Ovary (tissue), 9 donors: ENCODE measurements around the gene DECR2. TPM values are rescaled to one million over a fixed set of nuclear protein-coding genes. Genes with fewer than 3 reads are reported as not detected.

Source experiments
- DNase-seq, 5 donors: peaks; one replicate each; pipeline ENCODE4 v3.0.0-alpha.2; 2019 to 2020
- H3K27ac ChIP-seq, 2 donors: fragments of 200-600 bp; one replicate each; pipeline versions ENCODE4 v1.5.1 to v1.8.0; 2019 to 2022
- H3K27me3 ChIP-seq: fragments of 200-600 bp; one replicate; pipeline ENCODE4 v1.8.0; 2022
- H3K36me3 ChIP-seq: fragments of 200-600 bp; sonication (generic); one replicate; pipeline ENCODE4 v1.5.1; 2019
- H3K4me1 ChIP-seq: one replicate; pipeline ENCODE4 v1.8.1; 2013; ENCODE audit warnings: mild to moderate bottlenecking, moderate library complexity; ENCODE audit not compliant: insufficient read depth
- H3K4me3 ChIP-seq: fragments of 200-600 bp; sonication (generic); one replicate; pipeline ENCODE4 v1.5.1; 2017
- H3K9me3 ChIP-seq, 2 donors: fragments of 200-600 bp in 1 of 2; sonication (generic) in 1 of 2; one replicate each; pipeline versions ENCODE4 v1.5.1 to v1.8.1; 2013 to 2019; ENCODE audit warnings: mild to moderate bottlenecking in 1 of 2, moderate library complexity in 1 of 2
- CTCF ChIP-seq, 3 donors: fragments of 450-650 bp in 2 of 3; fragments of 200-600 bp in 1 of 3; IDR thresholded peaks; one replicate each; pipeline versions ENCODE4 v1.5.1 to v1.8.0; 2016 to 2022; ENCODE audit warnings: antibody characterized with exemption in 3 of 3, mild to moderate bottlenecking in 1 of 3
- EP300 ChIP-seq: sonication (generic); formaldehyde crosslinking; IDR thresholded peaks from one replicate; pipeline ENCODE4 v1.6.1; 2017; ENCODE audit warnings: antibody characterized with exemption
- POLR2A ChIP-seq: fragments of 450-650 bp; IDR thresholded peaks from one replicate; pipeline ENCODE4 v1.6.1; 2017; ENCODE audit warnings: antibody characterized with exemption, mild to moderate bottlenecking, moderate library complexity
- whole genome bisulfite sequencing, 3 donors: extraction: QIAGEN DNeasy Blood & Tissue Kit in 1 of 3; methylation state at CpG; one replicate each; pipeline versions ENCODE4 v1.1.5 to v1.1.7; 2013 to 2017; 5-methylcytosine and 5-hydroxymethylcytosine counted together
- intact Hi-C, 4 donors: fragments of 100-400 bp; cut with DNase I; formaldehyde crosslinking; loops; one replicate each; pipeline versions ENCODE4 v1.11.0 to v1.15.1; 2022 to 2023
- polyA plus RNA-seq, 2 donors: library from polyadenylated mRNA; stranded (reverse); fragments of 200-250 nt in 1 of 2; fragments of 350-450 nt in 1 of 2; fragmentation: Illumina TruSeq in 1 of 2; extraction: RNeasy Lipid Tissue Mini Kit (QIAGEN cat#74804) in 1 of 2; gene quantifications; one replicate each; pipeline ENCODE4 v1.2.3, GENCODE V29; 2013 to 2014
- total RNA-seq, 7 donors: library from RNA; depleted of rRNA in 2 of 7; stranded (reverse); fragments of >200 nt in 2 of 7; fragmentation: NEBNext Ultra II Directional in 3 of 7; extraction: Animal tissue kit (Norgen Biotek cat#: 25700) in 3 of 7; gene quantifications; one replicate each; pipeline versions ENCODE4 v1.1.0 to v1.2.4, GENCODE V29; 2016 to 2023
- donor health status: DM: no; HTN: no; CAD: no; lungs with moderate emphysema.
- donor health status: DM: no; HTN: no; CAD: no.
- donor health status: Bipolar disorder and iron deficiency.
- donor health status: DM: yes; HTN: yes; CAD: no.
- donor health status: DM: no; HTN: no; CAD: no.
- donor health status: DM: yes; HTN: yes; CAD: no.

The DECR2 gene
- total and polyA plus RNA-seq, 9 donors: 2.1 to 23.7 (median 14.8) TPM

DNA sequence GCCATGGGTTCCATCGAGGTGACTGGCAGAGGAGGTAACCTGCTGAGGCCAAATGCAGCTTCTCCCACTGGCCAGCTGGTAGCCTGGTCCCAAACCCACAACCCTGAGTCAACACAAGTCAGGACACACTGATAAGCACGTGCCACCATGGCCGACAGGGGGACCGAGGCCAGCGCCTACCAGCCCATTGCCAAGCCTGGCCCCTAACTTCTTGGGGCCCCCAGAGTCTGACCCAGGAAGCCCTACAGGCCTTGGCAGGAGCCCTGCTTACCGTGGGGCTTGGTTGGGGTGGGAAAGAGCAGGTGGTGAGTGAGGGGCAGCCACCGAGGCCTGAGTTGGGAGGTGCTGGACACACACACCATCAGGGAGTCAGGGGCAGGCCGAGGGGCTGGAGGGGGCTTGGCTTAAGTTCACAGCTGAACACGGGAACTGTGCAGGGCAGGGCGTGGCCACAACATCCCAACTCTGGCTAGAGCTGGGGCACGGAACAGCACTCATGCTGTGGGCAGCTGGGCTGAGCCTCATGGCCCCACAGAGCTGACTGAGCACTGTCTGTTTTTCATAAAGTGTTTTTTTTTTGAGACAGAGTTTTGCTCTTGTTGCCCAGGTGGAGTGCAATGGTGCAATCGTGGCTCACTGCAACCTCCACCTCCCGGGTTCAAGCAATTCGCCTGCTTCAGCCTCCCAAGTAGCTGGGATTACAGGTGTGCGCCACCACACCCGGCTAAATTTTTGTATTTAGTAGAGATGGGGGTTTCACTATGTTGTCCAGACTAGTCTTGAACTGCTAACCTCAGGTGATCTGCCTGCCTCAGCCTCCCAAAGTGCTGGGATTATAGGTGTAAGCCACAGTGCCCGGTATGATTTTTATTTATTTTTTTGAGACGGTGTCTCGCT is 36.8 kb upstream of the DECR2 start:
- Histone ChIP-seq H3K36me3 (no peaks in the 10 kb centered on the region), H3K4me3 (no peak overlapping the region), H3K4me1 (peaks cover 1% of the 10 kb centered on the region), H3K27ac (no peak overlapping the region), H3K27me3 (no peaks in the 10 kb centered on the region), H3K9me3 (no peaks in the 10 kb centered on the region)
- intact Hi-C loops: loop anchor here in 1 of 4 donors (5.0 kb wide), 1 partner anchor 258 kb away; no protein-coding TSS in a partner anchor
- DNase-seq: no peak
- TF ChIP-seq POLR2A (no peak), EP300 (no peak), CTCF (IDR thresholded peaks at IDR 0.05) (no peak)
- 44 to 58% (median 48%) methylated on average over 18 to 19 of the region's 19 CpGs for WGBS, 3 donors

GRCh38 chr16:366476-366875 is 35.2 kb upstream of the DECR2 start:
- intact Hi-C loops: no loop called here
- H3K36me3 ChIP-seq: no peaks in the 10 kb centered on the region
- no peak overlapping the region for H3K4me3 ChIP-seq
- peaks cover 3% of the 10 kb centered on the region for H3K4me1 ChIP-seq
- DNase-seq: no peak
- TF ChIP-seq EP300 (no peak), POLR2A (no peak)
- no peak overlapping the region for H3K27ac ChIP-seq
- H3K27me3 ChIP-seq: no peaks in the 10 kb centered on the region
- 81 to 90% (median 88%) methylated on average over 10 of the region's 10 CpGs for WGBS, 3 donors
- no peaks in the 10 kb centered on the region for H3K9me3 ChIP-seq

- H3K27ac ChIP-seq: no peak overlapping the region
- intact Hi-C loops: no loop called here
- H3K9me3 ChIP-seq: no peaks in the 10 kb centered on the region
- 90 to 93% (median 91%) methylated on average over 17 to 18 of the region's 18 CpGs for WGBS, 3 donors
- H3K4me1 ChIP-seq: peaks cover 3% of the 10 kb centered on the region
- no peaks in the 10 kb centered on the region for H3K27me3 ChIP-seq
- no peak overlapping the region for H3K4me3 ChIP-seq
- H3K36me3 ChIP-seq: no peaks in the 10 kb centered on the region
- no peak for DNase-seq
- no peak for TF ChIP-seq EP300
- no peak for TF ChIP-seq CTCF (IDR thresholded peaks at IDR 0.05)
- TF ChIP-seq POLR2A: no peak
These were observed 34.3 kb upstream of the DECR2 start for GRCh38 chr16:367333-367903.

- no peak for TF ChIP-seq EP300
- no peak for TF ChIP-seq POLR2A
- no peak for TF ChIP-seq CTCF (IDR thresholded peaks at IDR 0.05)
- no peaks in the 10 kb centered on the region for H3K9me3 ChIP-seq
- DNase-seq: no peak
- H3K27me3 ChIP-seq: no peaks in the 10 kb centered on the region
- H3K36me3 ChIP-seq: no peaks in the 10 kb centered on the region
- no peak overlapping the region for H3K4me3 ChIP-seq
- WGBS, 3 donors: 88 to 92% (median 91%) methylated on average over 25 to 29 of the region's 29 CpGs
- intact Hi-C loops: no loop called here
- no peak overlapping the region for H3K27ac ChIP-seq
- peaks cover 3% of the 10 kb centered on the region for H3K4me1 ChIP-seq
These were observed 33.1 kb upstream of the DECR2 start for GRCh38 chr16:368388-369158.
